GM12892 (cell line): ENCODE data around the gene C4orf50.

Experiments
- DNase-seq: peaks from one replicate; pipeline ENCODE4 v3.0.0; 2011; ENCODE audit not compliant: insufficient read length
- FAIRE-seq: peaks from 2 replicates; lab custom pipeline; 2011; peaks lifted over from hg19 to GRCh38; lab: Jason Lieb, UNC
- POLR2A ChIP-seq: IDR thresholded peaks from 2 replicates; pipeline ENCODE4 v1.6.1; 2011; ENCODE audit warnings: low read depth, low read length, control low read depth
- POLR2AphosphoS5 ChIP-seq: IDR thresholded peaks from 2 replicates; pipeline ENCODE4 v1.6.1; 2011; ENCODE audit warnings: low read depth, low read length, control low read depth
- TAF1 ChIP-seq: IDR thresholded peaks from 2 replicates; pipeline ENCODE4 v1.6.1; 2011; ENCODE audit warnings: low read depth, mild to moderate bottlenecking, control low read depth, low read length, borderline replicate concordance

The C4orf50 gene

DNA sequence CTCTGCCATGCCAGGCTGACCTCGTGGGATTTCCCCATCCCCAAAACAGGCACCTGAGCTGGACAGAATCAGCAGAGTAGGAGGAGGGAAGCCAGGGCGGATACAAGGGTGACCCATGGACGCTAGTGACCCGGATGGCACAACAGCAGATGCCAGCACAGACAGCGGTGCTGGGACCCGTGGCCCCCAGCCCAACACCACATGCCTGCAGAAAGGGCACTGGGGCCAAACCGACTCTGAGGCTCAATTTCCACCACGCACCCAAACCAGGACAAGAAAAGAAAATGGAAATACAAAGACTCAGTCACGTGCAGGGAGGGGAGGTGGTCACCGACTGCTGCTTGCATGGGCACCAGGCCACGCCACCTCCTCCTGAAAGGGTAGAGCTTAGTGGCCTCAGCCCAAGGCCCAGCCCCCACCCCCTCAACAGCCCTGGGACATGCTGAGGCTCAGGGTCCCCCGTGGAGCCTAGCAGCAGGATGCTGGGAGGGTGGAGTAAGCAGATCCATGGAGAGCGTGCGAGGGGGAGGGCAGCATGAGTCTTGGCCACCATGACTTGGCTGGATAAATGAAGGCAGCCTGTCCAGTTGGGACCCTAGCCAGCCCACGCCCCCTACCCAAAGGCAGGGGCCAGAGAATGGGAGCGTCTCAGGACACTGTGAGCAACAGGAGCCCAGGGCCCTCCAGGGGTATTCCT lies 47.7 kb downstream of the C4orf50 start:
- FAIRE-seq (no peak), DNase-seq (no peak)
- TF ChIP-seq POLR2A (no peak), TAF1 (no peak), POLR2AphosphoS5 (no peak)

DNA sequence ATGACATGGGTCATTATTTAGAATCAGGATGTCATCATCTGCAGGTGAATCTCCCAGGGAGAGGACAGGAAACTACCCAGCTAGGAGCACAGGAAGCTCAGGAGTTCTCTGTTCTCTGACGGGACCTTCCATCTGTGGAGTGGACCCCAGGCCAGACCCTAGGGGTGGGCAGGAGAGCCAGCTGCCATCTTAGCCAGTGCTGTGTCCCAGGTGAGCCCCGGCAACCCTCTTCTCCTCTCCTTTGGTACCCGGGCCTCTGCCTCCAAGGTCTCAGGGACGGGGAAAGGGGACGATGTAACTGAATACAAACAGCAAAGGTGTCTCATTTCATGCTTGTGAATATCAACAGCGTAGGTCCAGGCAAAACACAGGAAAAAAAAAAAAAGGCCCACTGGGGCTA lies 48.5 kb downstream of the C4orf50 start:
- DNase-seq (no peak), FAIRE-seq (no peak)
- TF ChIP-seq POLR2A: no peak
- TF ChIP-seq TAF1: no peak
- TF ChIP-seq POLR2AphosphoS5: no peak

DNA sequence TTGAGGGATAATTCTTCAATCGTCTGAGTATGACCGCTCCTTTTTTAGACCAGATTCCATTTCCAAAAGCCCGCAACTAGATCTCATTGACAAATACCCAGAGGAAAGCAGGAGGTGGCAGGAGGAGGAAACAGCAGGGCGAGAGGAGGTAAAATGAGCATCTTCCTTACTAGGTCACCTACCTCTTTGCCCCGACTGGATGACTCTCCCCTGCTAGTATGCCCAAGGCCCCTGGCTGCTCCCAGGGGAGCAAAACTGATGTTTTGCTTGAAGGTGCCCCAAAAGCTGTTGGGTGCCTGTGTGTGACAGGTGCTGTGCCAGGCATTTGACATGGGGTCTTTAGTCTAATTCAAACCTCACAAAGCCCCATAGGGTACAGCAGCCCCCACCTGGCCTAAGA lies 48.9 kb downstream of the C4orf50 start:
- FAIRE-seq: no peak
- no peak for TF ChIP-seq TAF1
- TF ChIP-seq POLR2AphosphoS5: no peak
- TF ChIP-seq POLR2A: no peak
- no peak for DNase-seq

DNA sequence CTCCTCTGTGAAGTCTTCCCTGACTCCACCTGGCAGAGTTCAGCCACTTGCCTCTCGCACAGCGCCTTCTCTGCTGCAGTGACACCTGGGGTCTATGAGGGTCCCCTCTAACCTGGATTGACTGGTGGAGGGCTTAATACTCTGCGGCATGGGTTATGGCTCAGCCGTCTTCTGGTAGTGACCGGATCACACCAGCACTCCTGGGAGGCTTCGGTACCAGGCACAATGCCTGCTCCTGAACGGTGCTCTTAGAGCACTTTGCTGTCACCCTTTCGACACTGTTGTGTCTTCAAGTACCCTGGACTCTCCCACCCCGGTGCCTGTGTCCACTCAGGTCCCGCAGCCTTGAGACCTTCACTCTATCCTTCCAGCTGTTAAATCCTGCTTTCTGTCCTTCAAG lies 50.0 kb downstream of the C4orf50 start:
- FAIRE-seq: no peak
- TF ChIP-seq POLR2A (no peak), POLR2AphosphoS5 (no peak), TAF1 (no peak)
- no peak for DNase-seq

DNA sequence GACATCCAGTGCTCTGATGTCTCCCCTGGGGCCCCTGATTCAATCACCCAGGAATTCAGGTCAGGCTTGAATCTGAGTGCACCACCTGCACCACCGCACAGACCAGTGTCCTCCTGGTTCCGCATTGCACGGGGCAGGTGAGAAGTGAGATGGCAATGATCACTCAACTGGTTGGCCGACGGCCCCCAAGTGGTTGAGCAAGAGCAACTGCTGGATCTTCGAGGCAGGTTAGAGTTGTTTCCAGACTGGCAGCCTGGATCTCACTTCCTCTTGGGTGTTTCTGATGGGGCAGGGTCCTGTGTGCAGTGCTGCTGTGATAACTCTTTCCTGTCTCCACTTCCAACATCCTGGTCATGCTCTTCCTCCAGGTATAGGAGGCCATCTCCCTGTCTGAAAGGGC lies 50.4 kb downstream of the C4orf50 start:
- TF ChIP-seq TAF1: no peak
- no peak for TF ChIP-seq POLR2AphosphoS5
- TF ChIP-seq POLR2A: no peak
- DNase-seq: no peak
- FAIRE-seq: no peak

DNA sequence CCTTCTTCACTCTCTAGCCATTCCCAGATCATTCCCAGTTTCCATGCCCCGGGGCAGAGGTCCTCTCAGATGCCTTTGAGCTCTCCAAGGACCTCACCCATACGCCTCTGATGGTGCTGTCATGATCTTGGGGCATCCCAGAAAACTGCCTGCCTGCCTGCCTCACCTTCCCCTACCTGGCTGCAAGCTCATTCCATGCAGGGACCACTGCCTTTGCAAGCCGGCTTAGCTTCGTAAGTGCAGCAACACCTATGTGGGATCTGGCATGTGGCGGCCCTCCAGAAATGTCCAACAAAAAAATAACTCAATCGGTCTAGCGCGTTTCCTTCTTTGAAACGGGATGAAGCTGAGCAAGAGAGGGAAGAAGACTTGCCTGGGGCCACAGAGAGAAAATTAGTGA lies 53.0 kb downstream of the C4orf50 start:
- TF ChIP-seq POLR2AphosphoS5 (no peak), TAF1 (no peak), POLR2A (no peak)
- DNase-seq (no peak), FAIRE-seq (no peak)

DNA sequence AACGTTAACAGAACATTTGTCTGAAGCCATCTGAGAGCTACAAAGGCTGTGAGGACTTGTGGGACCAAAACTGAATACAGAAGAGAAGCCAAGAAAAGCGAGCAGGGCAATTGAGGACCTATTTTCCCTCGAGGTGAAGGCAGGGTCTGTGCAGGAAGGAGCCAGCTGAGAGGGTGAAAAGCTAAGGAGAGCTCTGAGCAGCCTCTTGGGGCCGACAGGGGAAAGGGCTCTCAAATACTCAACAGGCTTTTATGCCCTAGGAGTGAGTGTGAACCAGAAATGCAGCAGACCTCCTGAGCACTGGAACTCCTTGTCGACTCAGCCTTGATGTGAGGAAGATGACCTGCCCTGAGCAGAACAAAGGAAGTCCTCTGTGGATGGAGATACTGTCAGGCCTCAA lies 54.2 kb downstream of the C4orf50 start:
- DNase-seq: no peak

DNA sequence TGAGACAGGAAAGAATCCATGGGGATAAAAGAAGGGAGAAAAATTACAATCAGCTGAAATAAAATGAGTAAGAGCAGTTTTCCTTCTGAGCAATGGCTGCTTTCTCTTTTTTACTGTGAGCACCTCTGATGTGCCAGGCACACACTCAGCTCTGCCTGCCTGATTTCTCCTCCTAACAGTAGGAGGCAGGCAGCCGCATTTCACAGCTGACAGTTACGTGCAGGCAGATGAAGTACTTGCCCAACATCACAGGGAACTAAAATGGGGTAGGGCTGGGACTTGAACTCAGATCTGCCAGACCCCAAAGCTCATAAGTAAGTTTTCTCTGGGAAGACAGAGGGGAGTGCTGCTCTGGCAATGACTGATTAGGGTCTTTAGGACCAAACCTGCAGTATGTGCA lies 54.6 kb downstream of the C4orf50 start:
- DNase-seq (no peak), FAIRE-seq (no peak)
- no peak for TF ChIP-seq POLR2AphosphoS5
- TF ChIP-seq POLR2A: no peak
- TF ChIP-seq TAF1: no peak

More for the DNA sequence above, 54.2 kb downstream of the C4orf50 start:
- no peak for FAIRE-seq
- TF ChIP-seq TAF1 (no peak), POLR2AphosphoS5 (no peak), POLR2A (no peak)

DNA sequence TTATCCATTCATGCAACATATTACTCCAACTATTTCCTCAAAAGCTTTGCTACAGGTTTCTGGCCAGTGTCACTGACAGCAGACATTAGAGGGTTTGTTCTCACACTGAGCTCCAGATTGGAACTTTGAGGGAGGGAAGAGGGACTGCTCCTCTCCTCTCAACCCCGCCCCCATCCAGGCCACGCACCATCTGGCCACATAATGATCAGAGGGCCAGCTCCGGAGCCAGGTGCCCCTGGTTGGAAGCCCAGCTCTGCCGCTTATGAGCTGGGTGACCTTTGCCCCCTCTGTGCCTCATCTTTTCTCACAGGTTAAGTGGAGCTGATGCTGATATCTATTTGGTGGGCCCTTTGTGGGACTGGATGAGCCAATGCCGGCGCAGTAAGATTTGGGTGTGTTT lies 55.8 kb downstream of the C4orf50 start:
- DNase-seq: no peak
- no peak for TF ChIP-seq POLR2AphosphoS5
- TF ChIP-seq POLR2A: no peak
- TF ChIP-seq TAF1: no peak
- FAIRE-seq: no peak

DNA sequence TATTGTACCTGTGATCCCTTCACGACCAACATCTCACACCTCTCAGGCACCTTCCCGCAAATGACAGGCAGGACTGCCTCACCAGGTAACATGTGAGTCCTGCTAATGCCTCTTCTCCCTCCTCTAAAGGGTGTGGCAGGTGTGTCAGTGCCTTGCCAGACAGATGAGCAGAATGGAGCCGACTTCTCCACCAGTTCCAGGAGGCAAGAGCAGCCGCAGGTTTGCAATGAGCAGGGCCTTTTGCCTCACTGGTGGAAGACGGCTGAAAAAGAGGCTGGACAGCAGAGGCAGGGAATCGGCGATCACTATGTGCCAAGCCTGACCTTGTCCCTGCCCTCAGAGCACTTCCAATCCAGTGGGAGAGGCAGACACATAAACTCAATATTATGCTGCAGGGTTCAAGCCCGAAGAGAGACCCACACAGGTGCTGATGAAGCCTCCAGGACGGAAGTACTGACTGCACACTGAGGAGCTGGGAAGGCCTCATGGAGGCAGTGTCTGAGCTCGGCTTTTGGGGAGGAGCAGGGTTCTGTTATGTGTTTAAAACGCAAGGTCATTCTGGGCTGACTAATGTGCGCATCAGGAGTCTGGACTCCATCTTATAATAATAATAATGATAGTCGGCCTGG lies 57.9 kb downstream of the C4orf50 start:
- no peak for TF ChIP-seq TAF1
- DNase-seq (no peak), FAIRE-seq (no peak)

DNA sequence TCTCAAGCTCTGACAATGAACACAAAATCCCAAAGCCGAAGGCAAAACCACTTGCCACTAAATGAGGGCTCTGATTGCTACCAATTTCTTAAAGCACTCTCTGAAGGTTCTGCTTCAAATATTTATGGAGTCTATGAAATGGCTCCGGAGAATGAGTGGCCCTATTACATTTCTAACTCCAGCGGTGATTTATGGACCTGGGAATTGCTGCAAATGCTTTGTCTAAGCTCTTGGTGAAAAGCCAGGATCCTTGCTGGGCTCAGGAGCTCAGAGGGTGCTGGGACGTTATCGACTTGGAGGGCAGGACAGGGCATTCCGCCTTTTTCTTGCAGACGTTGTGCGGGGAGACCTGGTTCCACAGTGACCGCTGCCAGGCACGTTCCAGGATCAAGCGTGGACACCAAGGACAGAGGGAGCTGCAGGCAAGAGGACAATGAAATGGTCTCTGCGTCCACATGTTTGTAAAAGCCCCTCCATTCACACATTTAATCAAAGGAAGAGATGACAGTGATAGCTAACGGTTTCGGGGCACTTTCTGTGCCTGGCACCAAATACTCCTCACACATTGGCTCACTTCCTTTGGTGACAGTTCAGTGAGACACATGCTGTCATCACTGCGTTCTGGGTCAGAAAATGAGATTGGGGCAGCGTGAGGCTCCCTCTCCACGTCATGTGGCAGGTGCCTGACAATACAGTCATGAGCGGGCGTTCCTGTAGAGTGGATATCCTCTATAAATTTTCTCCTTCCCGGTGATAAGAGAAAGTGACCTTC lies 58.8 kb downstream of the C4orf50 start:
- TF ChIP-seq POLR2AphosphoS5: no peak
- no peak for TF ChIP-seq TAF1
- no peak for TF ChIP-seq POLR2A
- no peak for DNase-seq
- no peak for FAIRE-seq

DNA sequence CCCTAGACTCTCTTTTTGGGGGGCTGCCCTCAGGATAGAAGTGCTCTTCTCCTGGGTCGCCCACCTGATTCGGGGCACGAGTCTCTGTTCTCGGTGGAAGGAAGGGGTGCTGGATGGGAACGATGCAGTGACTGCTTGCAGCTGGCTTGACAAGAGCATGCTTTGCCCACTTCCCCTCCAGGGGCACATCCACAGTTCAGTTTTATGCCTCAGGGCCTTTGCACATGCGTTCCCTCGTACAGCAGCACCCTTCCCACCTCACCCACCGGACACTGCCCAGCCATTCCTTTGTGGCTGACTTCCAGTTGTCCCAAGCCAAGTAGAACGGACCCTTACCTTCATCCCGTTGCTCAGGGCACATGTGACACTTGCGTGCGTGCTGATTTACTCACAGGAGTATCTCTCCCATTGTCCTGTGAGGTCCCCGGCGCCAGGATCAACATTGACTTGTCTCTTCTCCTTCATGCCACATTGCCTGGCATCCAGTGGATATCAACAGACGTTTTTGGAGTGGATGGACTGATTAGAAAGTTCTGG lies 60.0 kb downstream of the C4orf50 start:
- TF ChIP-seq POLR2A: no peak
- no peak for TF ChIP-seq POLR2AphosphoS5
- DNase-seq (no peak), FAIRE-seq (no peak)

DNA sequence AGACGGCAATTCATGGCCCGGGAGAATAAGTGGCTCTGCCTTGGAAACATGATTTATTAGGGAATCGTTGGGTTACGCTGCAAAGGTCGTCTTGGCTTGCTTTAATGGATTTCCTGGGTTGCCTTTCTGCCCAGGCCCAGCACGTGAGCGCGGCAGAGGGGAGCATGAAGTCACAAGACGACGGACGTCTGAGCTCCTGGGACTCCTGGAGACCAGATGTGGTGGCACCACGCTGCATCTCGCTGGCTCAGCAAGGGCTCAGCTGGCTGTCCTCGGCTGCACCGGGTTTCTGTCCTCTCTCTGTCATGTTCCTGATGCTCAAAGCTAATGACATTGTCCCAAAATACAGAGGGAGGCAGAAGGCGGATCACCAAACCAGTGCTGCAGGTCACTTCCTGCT lies 61.2 kb downstream of the C4orf50 start:
- no peak for DNase-seq
- FAIRE-seq: no peak
- TF ChIP-seq TAF1: no peak
